GM10266 (cell line): ENCODE data around the gene CRACR2A.

Source experiments
- DNase-seq: peaks from one replicate; pipeline ENCODE4 v3.0.0; 2012; ENCODE audit errors: extremely low spot score
- CTCF ChIP-seq: IDR thresholded peaks from 2 replicates; pipeline ENCODE4 v1.5.1; 2012; ENCODE audit warnings: mild to moderate bottlenecking, low read depth; ENCODE audit not compliant: control insufficient read depth, insufficient read depth; ENCODE audit errors: missing control alignments

CRACR2A gene

DNA sequence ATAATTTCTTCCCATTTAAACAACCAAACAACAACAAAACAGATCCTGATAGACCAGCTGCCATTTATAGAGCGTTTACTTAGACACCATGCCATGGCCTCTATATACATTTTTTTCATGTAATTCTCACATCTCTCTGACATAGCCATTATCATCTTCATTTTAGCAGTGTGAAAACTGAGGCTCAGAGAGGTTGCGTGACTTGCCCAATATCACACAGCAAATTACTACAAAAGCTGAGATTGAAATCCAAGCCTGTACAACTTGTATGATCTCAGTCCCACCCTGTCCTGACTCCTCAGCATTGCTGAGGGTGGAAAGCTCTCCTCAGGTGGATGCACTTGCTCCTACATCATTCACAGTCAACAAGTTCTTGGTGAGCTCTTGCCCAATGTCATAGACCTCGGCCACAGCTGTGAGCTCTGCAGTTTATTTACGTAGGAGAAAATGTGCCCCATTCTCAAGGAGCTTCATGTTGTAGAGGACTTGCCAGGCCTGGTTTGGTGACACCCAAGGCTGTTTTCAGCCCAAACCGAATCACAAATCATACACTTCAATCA, 55.5 kb downstream of the CRACR2A start:
- DNase-seq = no peak
- no peak for TF ChIP-seq CTCF

DNA sequence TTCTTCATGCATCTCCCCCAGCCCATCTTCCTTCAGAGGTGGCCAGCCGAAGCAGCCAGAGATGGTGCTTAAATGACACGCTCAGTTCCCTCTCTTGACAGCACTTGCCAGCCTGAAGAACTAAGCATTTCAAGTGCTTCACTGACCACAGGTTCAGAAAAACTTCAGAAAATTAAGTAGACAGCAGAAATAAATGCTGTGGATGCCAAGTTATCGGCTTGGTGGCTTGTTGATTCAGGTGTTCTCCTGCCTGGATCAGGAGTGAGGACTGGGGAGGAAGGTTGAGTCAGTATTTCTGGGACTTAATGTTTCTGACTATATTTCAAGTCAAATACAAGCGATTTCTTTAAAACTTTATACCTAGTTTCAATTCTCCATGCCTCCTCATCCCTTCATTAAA, 58.2 kb downstream of the CRACR2A start:
- DNase-seq = no peak
- TF ChIP-seq CTCF = no peak

DNA sequence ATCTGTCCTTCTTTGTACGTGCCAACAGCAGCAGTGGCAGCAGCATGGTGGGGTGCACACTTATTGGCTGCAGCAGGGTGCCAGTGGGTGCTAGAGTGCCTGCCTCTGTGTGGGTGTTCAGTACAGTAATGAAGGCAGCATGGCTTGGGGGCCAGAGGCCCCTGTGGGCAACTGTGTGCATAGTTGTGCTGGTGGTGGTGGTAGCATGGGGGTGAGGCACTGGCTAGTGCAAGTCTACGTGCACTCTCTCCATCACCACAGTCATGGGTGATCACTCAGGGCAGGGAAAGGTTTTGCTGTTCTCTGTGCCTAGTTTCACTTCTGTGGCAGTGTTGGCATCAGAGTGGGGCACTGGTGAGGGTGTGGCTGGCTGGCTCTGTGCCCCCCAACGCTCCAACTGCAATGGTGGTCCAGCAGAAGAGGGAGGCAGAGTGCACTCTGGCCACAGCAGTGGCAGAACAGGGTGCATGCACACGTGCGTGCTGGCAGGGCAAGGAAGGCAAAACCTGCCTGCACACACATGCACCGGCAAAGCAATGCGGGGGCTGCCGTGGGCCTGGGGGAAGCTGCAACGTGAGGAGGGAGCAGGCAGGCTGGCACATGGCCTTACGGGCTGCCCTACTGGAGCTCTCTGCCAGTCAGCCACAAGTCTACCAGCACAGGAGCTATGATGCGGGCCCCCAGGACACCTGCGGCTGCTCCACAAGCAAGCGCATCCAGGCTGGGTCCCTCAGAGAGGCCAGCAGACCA, 60.1 kb downstream of the CRACR2A start:
- no peak for DNase-seq
- TF ChIP-seq CTCF = no peak

GRCh38 chr12:3686463-3686862, 66.4 kb downstream of the CRACR2A start:
- DNase-seq = no peak
- TF ChIP-seq CTCF = no peak

GRCh38 chr12:3685830-3686229, 67.1 kb downstream of the CRACR2A start:
- DNase-seq = no peak
- TF ChIP-seq CTCF = no peak

DNA sequence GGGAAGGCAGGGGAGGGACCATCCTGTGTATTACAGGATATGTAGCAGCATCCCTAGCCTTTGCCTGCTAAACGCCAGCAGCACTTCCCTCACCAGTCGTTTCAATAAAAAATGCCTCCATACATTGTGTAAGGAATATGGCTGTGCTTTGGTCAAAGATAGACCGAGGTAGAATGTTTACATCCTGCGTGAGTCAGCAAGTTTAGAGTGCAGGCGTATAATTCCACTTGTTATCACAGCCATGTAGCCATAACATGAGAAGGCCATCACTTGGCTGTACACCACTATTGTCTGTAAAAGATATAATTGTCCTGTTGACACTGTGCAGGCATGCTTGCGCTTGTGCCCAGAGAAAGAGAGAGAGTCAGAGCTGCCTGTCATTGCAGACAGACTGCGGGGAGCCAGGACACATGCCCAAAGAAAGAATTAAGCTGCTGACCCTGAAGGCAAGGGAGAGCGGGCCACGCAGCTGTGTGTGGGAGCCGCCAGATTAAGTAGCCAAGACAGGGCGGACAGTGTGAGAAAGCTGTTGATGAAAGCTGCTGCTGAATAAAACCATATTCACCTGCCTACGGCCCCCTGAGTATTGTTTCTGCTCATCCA, 68.4 kb downstream of the CRACR2A start:
- DNase-seq = no peak
- no peak for TF ChIP-seq CTCF

GRCh38 chr12:3683670-3684069, 69.2 kb downstream of the CRACR2A start:
- no peak for TF ChIP-seq CTCF
- no peak for DNase-seq
